Right lung (tissue), 10 donors: ENCODE measurements around the gene FAM227A. TPM values are rescaled to one million over a fixed set of nuclear protein-coding genes. Genes with fewer than 3 reads are reported as not detected.

Experiments used
- DNase-seq, 2 donors: peaks; one replicate each; pipeline ENCODE4 v3.0.0-alpha.2; 2013
- long read RNA-seq, 8 donors: transcript quantifications; one replicate each; lab custom pipeline, GENCODE V29; 2026
- polyA plus RNA-seq, 5 donors: library from polyadenylated mRNA; unstranded; fragments of 120-200 nt; gene quantifications; one replicate each; pipeline versions ENCODE4 v1.2.1 to v1.2.3, GENCODE V29; 2013; ENCODE audit warnings: inconsistent platforms in 1 of 5, low replicate concordance in 1 of 5; ENCODE audit not compliant: insufficient read length in 5 of 5, insufficient read depth in 1 of 5

Gene FAM227A
- 1 to 10 TPM; 4.5 to 7.1 (median 5.6) TPM for polyA plus RNA-seq
- long read RNA-seq, donor 1 = 0 reads
- long read RNA-seq, donor 2 = 0 reads
- long read RNA-seq, donor 3 = 0 reads
- long read RNA-seq, donor 4 = 0 reads
- long read RNA-seq, donor 5 = 0 reads
- long read RNA-seq, donor 6, partial matches to known transcripts = 0 of 1 reads
- long read RNA-seq, donor 6, other reads (novel, unspliced or antisense) = 0 of 1 reads
- long read RNA-seq, donor 7, partial matches to known transcripts = 22 of 58 reads
- long read RNA-seq, donor 7, other reads (novel, unspliced or antisense) = 36 of 58 reads
- long read RNA-seq, donor 8 = 0 reads

GRCh38 chr22:38656256-38657044, at the start of gene FAM227A, which contains the start of gene CBY1:
TSS of gene FAM227A (minus strand) at chr22:38656392. CDS start at chr22:38650168, 6,224 bp downstream.
TSS of gene CBY1 (plus strand) at chr22:38656638. CDS start at chr22:38668055, 11,417 bp downstream.
- DNase-seq = peak; percentile 94

DNA sequence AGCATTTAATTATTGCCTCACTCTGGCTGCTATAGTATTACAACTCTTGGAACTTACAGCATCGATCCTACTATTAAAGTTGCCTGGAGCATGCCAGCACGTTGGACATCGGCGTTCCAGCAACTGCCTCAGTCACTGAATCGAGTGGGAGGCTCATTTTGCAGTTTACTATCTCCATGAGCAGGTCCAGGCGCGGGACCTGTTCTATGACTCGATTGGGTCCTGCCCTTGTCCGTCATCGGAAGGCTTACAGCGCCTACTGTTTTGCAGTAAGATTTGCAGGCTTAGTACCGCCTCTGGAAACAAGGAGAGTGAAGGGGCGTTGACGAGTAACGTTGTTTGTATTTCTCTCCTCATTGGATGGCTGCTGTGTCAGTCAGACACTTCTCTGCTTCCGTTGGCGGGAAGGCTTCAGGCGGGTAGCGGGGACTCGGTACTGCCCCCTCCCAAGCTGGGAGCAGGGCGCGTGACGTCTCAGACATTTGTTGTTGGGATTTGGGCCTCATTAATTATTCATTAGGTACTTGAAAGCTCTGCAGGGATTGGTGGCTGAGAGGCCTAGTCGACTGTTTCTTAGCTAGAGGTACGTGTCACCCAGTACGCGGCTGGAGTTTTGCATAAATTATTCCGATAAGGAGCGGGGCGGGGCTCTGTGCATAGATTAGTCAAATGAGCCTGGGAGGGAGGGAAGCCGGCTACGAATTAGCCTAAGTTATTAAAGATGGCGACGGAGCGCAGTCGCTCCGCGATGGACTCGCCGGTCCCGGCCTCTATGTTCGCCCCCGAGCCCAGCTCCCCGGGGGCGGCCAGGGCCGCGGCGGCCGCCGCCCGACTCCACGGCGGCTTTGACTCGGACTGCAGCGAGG, 49.3 kb upstream of the FAM227A start, which contains the start of gene GTPBP1:
GTPBP1 (plus strand) TSS at position 710 of the 866 bp plus-strand sequence; CDS start at position 722, 12 bp downstream.
- peak; percentile 100 for DNase-seq

DNA sequence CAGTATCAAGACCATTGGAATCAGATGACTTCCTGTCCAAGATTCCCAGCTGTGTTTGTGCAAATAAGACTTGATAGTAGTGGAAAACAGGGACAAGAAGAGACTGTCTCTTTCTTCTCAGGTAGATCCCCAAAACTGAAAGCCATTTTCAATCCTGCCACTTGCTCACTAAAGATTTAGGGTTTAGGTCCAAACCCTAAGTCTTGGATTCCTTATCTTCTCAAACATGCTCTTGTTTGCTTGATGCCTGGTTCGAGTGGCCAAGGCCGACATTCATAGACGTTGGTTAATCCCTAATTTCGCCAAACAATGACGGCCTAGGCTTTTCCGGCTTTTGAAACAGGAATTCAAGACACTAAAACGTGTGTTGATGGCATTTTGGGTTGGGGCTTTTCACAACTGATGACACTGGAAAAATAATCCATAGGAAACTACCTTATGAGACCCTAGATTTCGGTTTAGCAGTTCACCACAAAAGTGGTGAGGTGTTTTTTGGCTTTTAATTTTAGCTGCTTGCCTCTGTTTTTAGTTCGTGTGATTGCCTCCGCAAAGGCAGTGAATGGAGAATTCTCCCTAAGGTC, 48.6 kb upstream of the FAM227A start:
- peak in 1 of 2 donors; percentile 32 for DNase-seq

GRCh38 chr22:38700789-38701628, 44.8 kb upstream of the FAM227A start, which contains the start of gene JOSD1:
TSS of gene JOSD1 (minus strand) at chr22:38700943. CDS start at chr22:38699987, 956 bp downstream.
- DNase-seq = peak; percentile 93 to 95

DNA sequence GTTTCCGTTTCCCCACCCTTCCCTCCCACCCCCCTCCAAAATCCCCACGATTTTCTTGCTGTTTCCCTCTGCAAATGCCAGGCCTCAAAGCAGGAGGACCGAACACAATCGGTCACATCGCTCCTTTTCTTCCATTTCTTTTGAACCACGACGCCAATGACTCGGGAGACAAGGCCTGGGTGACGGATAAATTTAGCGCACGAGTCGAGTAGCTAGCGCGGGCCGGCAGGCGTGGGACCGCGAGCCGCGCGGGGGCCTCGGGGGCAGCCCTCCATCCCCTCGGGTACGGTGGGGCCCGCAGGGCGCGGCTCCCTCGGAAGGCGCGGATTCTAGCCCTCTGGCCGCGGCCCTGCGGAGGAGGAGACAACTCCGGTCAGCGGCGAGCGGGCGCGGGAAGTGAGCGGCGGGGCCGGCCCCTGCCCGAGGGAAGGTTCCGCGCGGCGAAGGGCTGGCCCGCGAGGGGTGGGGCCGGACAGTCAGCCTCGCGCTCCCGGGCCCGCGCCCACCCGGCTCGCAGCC, 44.1 kb upstream of the FAM227A start:
- DNase-seq = no peak

DNA sequence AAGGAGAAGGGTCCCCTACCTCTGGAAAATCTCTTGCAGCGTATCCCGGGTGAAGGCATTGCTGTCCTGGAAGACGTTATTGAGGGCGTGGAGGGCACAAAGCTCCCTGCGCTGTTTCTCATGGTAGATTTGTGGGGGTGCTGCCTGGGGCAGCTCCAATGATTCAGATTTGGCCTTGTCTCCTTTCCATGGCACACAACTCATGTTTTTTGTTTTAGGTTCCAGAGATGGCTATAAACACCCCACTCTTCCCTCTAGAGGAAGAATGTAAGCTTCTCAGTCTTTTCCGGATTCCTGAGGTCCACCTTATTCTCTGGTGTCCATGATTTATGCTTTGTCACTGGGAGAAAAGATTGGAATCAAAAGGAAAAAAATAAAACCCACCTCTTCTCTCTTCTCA, 43.6 kb upstream of the FAM227A start:
- peak in 1 of 2 donors; percentile 30 for DNase-seq

GRCh38 chr22:38699143-38699542, 43.0 kb upstream of the FAM227A start:
- no peak for DNase-seq

GRCh38 chr22:38698407-38699094, 42.4 kb upstream of the FAM227A start:
- DNase-seq = no peak

- no peak for DNase-seq
These were observed 41.4 kb upstream of the FAM227A start for GRCh38 chr22:38697425-38698089.

DNA sequence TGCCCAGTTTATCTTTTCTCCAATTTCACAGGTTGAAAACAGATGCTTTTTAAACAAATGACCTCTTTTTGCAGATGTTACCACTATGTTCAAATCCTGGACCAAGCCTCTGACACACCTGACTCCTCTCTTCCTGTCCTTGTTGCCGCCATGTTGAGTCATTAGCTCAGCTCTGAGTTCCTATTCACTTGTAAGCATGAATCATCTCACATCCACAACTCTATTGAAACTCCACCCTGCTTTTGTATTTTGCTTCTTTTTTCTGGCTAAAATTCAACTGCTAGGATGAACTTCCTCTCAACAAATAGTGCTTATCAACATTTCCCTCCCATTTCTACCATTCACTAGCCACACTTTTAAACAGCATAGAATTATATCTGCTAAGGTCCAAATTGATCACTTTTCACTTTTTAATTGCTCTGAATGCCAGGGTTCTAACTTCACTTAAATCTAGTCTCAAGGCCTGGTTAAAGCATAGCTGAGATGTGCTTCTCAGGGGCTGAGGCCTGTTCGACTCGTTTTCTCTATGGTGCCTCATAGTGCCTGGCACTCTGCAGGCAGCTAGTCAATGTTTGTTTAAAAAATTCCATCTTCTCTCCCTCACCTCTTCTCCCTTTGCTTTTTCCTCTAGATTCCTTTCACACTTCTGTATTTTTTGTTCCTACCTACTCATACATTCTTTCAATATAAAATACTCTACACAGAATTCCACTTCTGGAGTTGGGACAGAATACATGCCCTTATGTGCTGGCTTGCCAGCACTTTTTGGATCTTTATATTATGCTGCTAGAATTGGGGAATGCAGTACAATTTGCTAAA, 40.6 kb upstream of the FAM227A start:
- DNase-seq = peak in 1 of 2 donors; percentile 21

DNA sequence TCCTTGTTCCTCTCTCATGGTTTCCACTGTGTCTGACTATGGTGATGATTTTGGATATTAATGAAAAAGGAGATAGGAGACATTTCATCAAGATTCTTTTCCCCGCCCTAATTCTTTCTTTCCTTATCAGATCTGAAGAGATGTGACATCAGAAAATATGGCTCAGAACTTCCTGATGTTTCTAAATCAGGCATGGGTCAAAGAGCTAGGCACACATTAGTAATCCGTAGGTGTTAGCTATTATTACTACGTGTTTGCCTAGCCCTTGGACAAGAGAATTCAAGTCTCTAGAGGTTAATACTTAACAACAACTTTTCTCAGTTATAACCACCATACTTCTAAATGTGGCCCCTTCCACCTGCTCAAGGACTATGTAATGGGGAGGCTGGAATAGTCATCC, 38.7 kb upstream of the FAM227A start:
- DNase-seq = no peak

- no peak for DNase-seq
These were observed 37.9 kb upstream of the FAM227A start for GRCh38 chr22:38694049-38694448.

DNA sequence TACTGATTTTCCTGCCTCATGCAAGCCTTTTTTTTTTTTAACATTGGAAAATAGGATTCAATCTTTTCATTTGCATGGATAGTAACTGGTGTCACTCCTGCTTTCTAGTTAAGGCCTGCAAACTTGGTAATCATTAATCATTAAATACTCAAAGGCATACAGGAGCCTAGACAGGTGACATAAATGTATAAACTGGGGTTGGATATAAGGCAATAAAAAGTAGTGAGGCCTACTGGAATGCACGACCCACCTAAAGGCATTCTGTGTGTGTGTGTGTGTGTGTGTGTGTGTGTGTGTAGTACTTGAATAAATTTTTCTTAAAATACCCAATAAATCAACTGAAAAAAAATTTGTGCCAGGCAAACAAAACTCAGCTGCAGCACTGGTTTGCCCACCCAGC, 33.5 kb upstream of the FAM227A start:
- DNase-seq = no peak

- DNase-seq = no peak
These were observed 29.6 kb upstream of the FAM227A start for GRCh38 chr22:38685761-38686160.

GRCh38 chr22:38684895-38685294, 28.7 kb upstream of the FAM227A start:
- no peak for DNase-seq

DNA sequence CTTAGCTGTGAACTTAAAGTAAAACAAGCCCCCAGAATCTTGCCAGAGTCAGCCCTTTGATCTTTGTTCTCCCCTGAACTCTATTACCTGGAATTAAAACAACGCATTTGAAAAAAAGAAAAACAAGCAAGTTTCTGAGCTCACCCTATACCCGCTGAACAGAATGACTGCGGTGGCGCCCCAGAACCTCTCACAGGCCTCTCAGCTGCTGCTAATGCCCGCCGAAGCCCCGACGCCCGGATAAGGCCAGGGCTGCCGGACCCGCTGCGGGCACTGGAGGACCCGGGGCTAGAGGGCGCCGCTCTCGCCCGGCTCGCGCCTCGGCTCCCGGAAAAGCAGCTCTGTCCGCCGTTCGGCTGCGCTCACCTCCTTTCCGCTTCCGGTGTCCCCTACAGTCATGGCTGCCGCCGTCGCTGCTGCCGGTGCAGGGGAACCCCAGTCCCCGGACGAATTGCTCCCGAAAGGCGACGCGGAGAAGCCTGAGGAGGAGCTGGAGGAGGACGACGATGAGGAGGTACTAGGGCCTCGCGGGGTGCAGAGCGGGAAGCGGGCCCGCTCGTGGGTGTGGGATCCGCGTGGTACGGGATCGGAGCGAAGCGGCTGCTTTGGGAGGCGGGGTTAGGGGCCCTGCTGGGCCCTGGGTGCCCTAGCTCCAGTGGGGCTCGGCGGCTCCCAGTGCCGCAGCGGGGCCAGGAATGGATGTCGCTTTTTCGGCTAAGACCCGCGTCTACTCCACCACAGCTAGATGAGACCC, 25.6 kb upstream of the FAM227A start, which contains the start of gene TOMM22:
TOMM22 (plus strand) TSS at position 376 of the 754 bp plus-strand sequence; CDS start at position 398, 22 bp downstream.
- DNase-seq = peak; percentile 80 to 83

DNA sequence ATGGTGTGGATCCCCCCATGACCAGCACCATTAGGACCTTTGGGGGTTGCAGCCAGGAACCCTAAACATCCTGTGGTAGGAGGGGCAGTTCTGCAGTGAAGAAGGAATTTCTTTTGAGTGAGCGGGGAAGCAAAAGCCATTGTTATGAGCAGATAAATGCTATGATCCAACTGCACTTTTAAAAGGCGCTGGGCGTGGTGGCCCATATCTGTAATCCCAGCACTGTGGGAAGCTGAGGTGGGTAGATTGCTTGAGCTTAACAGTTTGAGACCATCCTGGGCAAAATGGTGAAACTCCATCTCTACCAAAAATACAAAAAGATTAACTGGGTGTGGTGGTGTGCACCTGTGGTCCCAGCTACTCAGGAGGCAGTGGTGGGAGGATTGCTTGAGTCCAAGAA, 19.6 kb upstream of the FAM227A start:
- no peak for DNase-seq
